HepG2 (cell line): ENCODE measurements around the gene SF3A2. TPM values are rescaled to one million over a fixed set of nuclear protein-coding genes. Genes with fewer than 3 reads are reported as not detected.
A peak's percentile ranks its signal among the peaks of the same experiment; 100 is the strongest.

ENCODE experiments used
- ARID4A ChIP-seq: sonication (generic); formaldehyde crosslinking; IDR thresholded peaks from 2 replicates; pipeline ENCODE4 v1.5.0; 2020; ENCODE audit warnings: mild to moderate bottlenecking, missing genetic modification reagents, borderline replicate concordance
- FOXC1 ChIP-seq: sonication (generic); formaldehyde crosslinking; IDR thresholded peaks from 2 replicates; pipeline ENCODE4 v1.8.0; 2022; ENCODE audit warnings: mild to moderate bottlenecking, missing genetic modification reagents, borderline replicate concordance
- GABPA ChIP-seq, 2 experiments: IDR thresholded peaks; 2 replicates each; pipeline ENCODE4 v1.6.1; 2011 to 2016; ENCODE audit warnings: low read depth in 2 of 2, low read length in 1 of 2, missing biosample characterization in 1 of 2, missing genetic modification characterization in 1 of 2
- HIVEP1 ChIP-seq: sonication (generic); formaldehyde crosslinking; IDR thresholded peaks from 2 replicates; pipeline ENCODE4 v1.4.0; 2020; ENCODE audit warnings: mild to moderate bottlenecking, missing genetic modification reagents
- HOXA7 ChIP-seq: sonication (generic); formaldehyde crosslinking; IDR thresholded peaks from 2 replicates; pipeline ENCODE4 v1.8.1; 2022; ENCODE audit warnings: mild to moderate bottlenecking, missing genetic modification reagents, moderate library complexity
- ISL2 ChIP-seq: sonication (generic); formaldehyde crosslinking; IDR thresholded peaks from 2 replicates; pipeline ENCODE4 v1.5.0; 2020; ENCODE audit warnings: missing genetic modification reagents
- JUN ChIP-seq: sonication (generic); formaldehyde crosslinking; IDR thresholded peaks from 2 replicates; pipeline ENCODE4 v1.4.0; 2020; ENCODE audit warnings: mild to moderate bottlenecking, missing genetic modification reagents
- KLF15 ChIP-seq: sonication (generic); formaldehyde crosslinking; IDR thresholded peaks from 2 replicates; pipeline ENCODE4 v1.8.1; 2023; ENCODE audit warnings: borderline replicate concordance, mild to moderate bottlenecking, inconsistent platforms, missing genetic modification reagents, mixed read lengths
- MAX ChIP-seq: IDR thresholded peaks from 2 replicates; pipeline ENCODE4 v1.6.1; 2012; ENCODE audit warnings: inconsistent platforms
- NCOA1 ChIP-seq: sonication (generic); formaldehyde crosslinking; IDR thresholded peaks from 2 replicates; pipeline ENCODE4 v1.9.0; 2021; ENCODE audit warnings: missing genetic modification reagents
- NFAT5 ChIP-seq: sonication (generic); formaldehyde crosslinking; IDR thresholded peaks from 2 replicates; pipeline ENCODE4 v1.4.0; 2020; ENCODE audit warnings: missing genetic modification reagents
- PHF8 ChIP-seq: sonication (generic); formaldehyde crosslinking; IDR thresholded peaks from 2 replicates; pipeline ENCODE4 v1.5.0; 2020; ENCODE audit warnings: missing genetic modification reagents
- PTBP1 ChIP-seq: fragments of 200-400 bp; formaldehyde crosslinking; IDR thresholded peaks from 2 replicates; pipeline ENCODE4 v1.6.1; 2018; ENCODE audit warnings: low read length, low read depth; ENCODE audit not compliant: poor library complexity, severe bottlenecking
- ZBTB7A ChIP-seq: sonication (generic); formaldehyde crosslinking; IDR thresholded peaks from 2 replicates; pipeline ENCODE4 v1.8.0; 2022; ENCODE audit warnings: mild to moderate bottlenecking, missing genetic modification reagents
- ZNF101 ChIP-seq: sonication (generic); formaldehyde crosslinking; IDR thresholded peaks from 2 replicates; pipeline ENCODE4 v1.4.0; 2020; ENCODE audit warnings: mild to moderate bottlenecking, low read depth, missing genetic modification reagents, borderline replicate concordance
- ZNF230 ChIP-seq: sonication (generic); formaldehyde crosslinking; IDR thresholded peaks from 2 replicates; pipeline ENCODE4 v1.4.0; 2020; ENCODE audit warnings: mild to moderate bottlenecking, missing genetic modification reagents
- ZNF605 ChIP-seq: sonication (generic); formaldehyde crosslinking; IDR thresholded peaks from 2 replicates; pipeline ENCODE4 v1.8.0; 2022; ENCODE audit warnings: mild to moderate bottlenecking, missing genetic modification reagents
- ZNF616 ChIP-seq: sonication (generic); formaldehyde crosslinking; IDR thresholded peaks from 2 replicates; pipeline ENCODE4 v1.5.0; 2020; ENCODE audit warnings: low read depth, mild to moderate bottlenecking, missing genetic modification reagents
- ZSCAN12 ChIP-seq: sonication (generic); formaldehyde crosslinking; IDR thresholded peaks from 2 replicates; pipeline ENCODE4 v1.9.0; 2021; ENCODE audit warnings: mild to moderate bottlenecking, missing genetic modification reagents
- polyA plus RNA-seq, 8 experiments: library from polyadenylated mRNA; depleted of rRNA in 3 of 8; stranded (reverse) in 7 of 8; unstranded in 1 of 8; fragments of >200 nt; fragmentation: Illumina TruSeq in 4 of 8; extraction: Trizol in 4 of 8; gene quantifications; 2 replicates each; pipeline versions ENCODE4 v1.2.1 to v1.2.3, GENCODE V29; 2011 to 2016; ENCODE audit warnings: low read depth in 4 of 8, missing spikeins in 1 of 8, mixed read lengths in 1 of 8; ENCODE audit not compliant: insufficient read depth in 1 of 8
- total RNA-seq, 5 experiments: library from RNA; depleted of rRNA; stranded (reverse); fragments of >200 nt; fragmentation: Illumina TruSeq; extraction: Trizol; gene quantifications; 2 replicates each; pipeline ENCODE4 v1.2.3, GENCODE V29; 2016; ENCODE audit warnings: low read depth in 1 of 5

Gene SF3A2
- total and polyA plus RNA-seq, 2 of the 13 experiments (the other 11 are each of a cell fraction or from before 2014, with no cell fraction given), result 8.6 to 8.8 TPM

GRCh38 chr19:2253106-2254063 lies 16.8 kb downstream of the SF3A2 start (continued):
- TF ChIP-seq FOXC1 (CRISPR knock-in tag) (0 out of 2 replicates have a peak, but pooled peaks have one; percentile 2), MAX (peak; percentile 59; the same call in 1 of the 2 replicates), JUN (CRISPR knock-in tag) (no peak), KLF15 (CRISPR knock-in tag) (no peak), HIVEP1 (CRISPR knock-in tag) (peak; percentile 24; the same call in 1 of the 2 replicates), ISL2 (CRISPR knock-in tag) (no peak), ZNF230 (no peak), GABPA (IDR thresholded peaks at IDR 0.05; ENCODE audit: low read depth, low read length) (no peak), GABPA (CRISPR knock-in tag; IDR thresholded peaks at IDR 0.05; ENCODE audit: low read depth) (peak; percentile 64), NCOA1 (no peak), ZSCAN12 (CRISPR knock-in tag) (no peak), HOXA7 (no peak), PTBP1 (no peak), ZNF101 (CRISPR knock-in tag) (no peak), ZNF616 (no peak), ZNF605 (CRISPR knock-in tag) (peak; percentile 71), ARID4A (peak; percentile 39), PHF8 (CRISPR knock-in tag) (peak; percentile 40; the same call in 1 of the 2 replicates), NFAT5 (peak; percentile 12; the same call in 1 of the 2 replicates), ZBTB7A (CRISPR knock-in tag) (peak; percentile 83; the same call in 1 of the 2 replicates)
